ENCODE results near the gene DPEP3.

DPEP3 gene

GRCh38 chr16:67967183-67967957 lies 12.9 kb downstream of the DPEP3 start:
- DNase-seq (ENCODE audit: low read depth in 3 of 3): no peak

DNA sequence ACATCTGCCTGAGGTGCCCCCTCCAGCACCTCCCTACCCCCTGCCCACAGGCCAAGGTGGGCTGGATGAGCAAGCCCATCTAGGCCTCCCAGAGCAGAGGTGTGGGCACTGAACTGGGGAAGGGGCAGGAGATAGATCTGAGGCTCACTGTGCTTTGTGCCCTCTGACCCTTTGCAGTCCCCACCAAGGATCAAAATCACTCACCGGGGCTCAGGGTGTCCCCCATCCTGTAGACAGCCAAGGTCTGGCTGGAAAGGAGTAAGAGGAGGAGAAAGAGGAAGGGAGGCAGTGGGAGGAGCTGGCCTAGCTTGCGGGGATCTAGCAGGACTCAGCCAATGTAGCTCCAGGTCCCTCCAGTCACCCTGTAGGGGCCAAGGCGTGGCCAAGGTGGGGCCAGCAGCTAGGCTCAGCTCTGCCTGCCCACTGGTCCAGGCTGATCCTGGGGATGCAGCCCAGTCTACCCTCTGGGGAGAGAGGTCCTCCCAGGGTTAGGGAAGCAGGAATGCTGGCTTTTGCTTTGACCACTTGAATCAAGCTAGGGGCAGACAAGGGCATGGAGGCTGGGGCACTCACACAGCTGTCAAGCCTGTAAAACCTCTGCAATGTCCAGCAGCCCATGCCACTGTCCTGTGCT lies 13.6 kb downstream of the DPEP3 start:
- no peak for DNase-seq (ENCODE audit: low read depth in 3 of 3)

DNA sequence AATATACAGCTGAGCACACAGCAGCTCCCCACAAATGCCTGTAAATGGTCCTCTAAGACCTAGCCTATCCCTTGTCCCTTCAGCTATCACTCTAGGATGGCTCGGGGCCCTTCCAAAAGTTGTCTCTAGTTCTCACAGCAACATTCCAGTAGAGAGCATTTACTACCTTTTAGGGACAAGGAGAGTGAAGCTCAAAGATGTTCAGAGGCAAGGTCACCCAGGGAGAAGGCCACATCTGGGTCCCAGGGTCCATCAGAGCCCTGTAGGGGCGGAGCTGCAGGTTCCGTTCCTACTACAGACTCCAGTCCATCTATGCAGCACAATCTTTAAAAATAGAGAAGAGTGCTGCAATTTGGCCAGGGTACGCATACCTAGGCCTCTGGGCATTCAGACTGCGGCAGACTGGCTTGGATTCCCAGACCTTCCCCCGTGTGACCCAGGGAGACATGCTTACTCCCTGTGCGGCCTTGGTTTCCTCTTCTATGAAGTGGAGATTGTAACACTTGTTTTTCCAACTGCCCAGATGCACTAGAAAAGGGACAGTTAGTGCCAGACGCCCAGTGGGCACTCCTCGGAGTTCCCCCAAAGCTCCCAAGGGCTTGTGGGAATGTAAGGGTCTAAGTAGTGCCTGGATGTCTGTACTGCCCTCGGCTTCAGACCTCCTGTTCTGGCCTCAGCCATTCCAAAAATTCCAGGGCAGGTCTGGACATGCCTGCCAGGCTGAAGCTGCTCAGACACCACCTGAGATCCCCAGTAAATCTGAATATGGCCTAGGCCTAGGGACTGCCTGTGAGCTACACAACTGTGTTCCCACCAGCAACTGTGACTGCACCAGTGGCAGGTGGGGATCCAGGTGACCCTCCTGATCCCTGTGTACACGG lies 14.4 kb downstream of the DPEP3 start:
- DNase-seq (ENCODE audit: low read depth in 3 of 3): no peak

- DNase-seq (ENCODE audit: low read depth in 3 of 3): no peak
Observed at GRCh38 chr16:67964477-67965131, 15.7 kb downstream of the DPEP3 start.

- DNase-seq (ENCODE audit: low read depth in 3 of 3): no peak
Observed at GRCh38 chr16:67963662-67964321, 16.5 kb downstream of the DPEP3 start.

DNA sequence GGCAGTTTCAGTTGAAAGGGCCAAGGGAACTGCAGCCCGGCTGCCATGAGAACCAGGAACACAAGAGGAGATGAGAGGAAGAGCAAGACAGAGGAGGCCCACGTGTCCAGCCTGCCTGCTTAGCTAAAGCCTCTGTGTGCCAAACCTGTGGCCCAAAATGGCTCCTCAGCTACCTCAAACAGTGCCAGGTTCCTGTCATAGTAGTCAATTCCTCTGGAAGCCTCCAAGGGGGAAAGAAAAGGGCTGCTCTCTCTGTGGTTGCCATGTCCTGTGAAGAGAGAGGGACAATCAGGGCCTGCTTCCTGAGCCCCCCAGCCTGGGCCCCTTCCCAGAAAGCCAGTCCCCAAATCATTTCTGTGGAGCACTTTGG lies 17.0 kb downstream of the DPEP3 start:
- DNase-seq (ENCODE audit: low read depth in 3 of 3): no peak

GRCh38 chr16:67962135-67962534 lies 18.2 kb downstream of the DPEP3 start:
- DNase-seq (ENCODE audit: low read depth in 3 of 3): no peak

- DNase-seq (ENCODE audit: low read depth in 3 of 3): no peak
Observed at GRCh38 chr16:67961551-67961957, 18.7 kb downstream of the DPEP3 start.

- no peak for DNase-seq (ENCODE audit: low read depth in 3 of 3)
Observed at GRCh38 chr16:67959536-67960329, 20.6 kb downstream of the DPEP3 start.

GRCh38 chr16:67957622-67958021 lies 22.7 kb downstream of the DPEP3 start:
- DNase-seq (ENCODE audit: low read depth in 3 of 3): no peak

- DNase-seq (ENCODE audit: low read depth in 3 of 3): no peak
Observed at GRCh38 chr16:67954421-67955196, 25.7 kb downstream of the DPEP3 start.

- DNase-seq (ENCODE audit: low read depth in 3 of 3): no peak
Observed at GRCh38 chr16:67953641-67954375, 26.5 kb downstream of the DPEP3 start.

DNA sequence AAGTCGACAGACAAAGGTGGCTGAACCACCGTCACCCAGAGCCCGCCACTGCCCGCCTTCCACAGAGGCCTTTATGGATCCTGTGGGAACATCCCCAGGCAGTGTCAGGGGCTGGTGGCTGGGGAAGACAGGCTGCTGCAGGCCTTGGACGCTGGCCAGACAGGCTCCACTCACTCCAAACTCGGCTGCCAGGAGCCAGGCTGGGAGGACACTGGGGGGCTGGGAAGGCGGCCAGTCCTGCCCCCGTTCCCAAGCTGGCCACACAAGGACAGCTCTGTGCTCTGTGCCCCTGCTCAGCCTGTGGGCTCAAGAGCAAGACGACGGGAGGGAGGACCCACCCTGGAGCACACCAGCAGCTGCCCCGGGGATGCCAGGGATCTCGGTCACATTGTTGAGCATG lies 28.8 kb downstream of the DPEP3 start:
- no peak for DNase-seq (ENCODE audit: low read depth in 3 of 3)

DNA sequence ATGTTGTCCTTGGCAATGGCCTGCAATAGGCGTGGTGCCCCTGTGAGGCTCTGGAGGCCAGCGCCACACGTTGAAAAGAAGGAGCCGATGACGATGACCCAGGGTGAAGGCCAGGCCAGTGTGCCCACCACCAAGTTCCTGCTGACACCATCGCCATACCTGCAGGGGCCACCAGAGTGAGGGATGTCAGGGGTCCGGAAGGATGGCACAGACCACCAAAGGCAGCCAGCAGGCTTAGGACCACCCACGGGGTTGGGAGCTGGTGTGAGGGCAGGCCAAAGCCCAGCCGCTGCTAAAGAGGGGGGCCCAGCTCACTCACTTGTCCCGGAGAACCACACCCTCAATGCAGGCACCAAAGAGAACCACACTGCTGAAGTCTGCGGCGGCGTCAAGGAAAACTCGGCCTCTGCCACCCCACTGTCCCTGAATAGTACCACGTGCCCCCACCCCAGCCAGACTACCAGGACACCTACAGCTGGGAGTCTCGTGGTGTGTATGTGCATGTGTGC lies 29.9 kb downstream of the DPEP3 start:
- no peak for DNase-seq (ENCODE audit: low read depth in 3 of 3)

DNA sequence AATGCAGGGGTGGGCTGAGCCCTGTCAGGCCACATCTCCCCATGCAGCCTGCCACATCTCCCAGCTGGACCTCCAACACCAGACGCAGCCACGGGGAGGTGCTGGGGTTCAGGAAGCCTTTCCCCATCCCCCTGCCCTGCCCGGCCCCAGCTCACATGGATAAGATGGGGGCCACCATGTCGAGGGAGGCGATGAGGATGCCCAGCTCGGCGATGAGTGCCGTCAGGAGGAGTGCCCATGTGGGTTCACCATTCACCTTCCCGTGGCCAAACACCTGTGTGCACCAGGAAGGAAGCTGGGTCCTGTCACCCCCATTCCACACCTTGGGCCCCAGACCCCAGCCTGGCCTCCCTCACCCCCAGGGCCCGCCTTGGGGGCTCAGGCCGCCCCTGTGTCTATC lies 30.7 kb downstream of the DPEP3 start:
- DNase-seq (ENCODE audit: low read depth in 3 of 3): no peak

DNA sequence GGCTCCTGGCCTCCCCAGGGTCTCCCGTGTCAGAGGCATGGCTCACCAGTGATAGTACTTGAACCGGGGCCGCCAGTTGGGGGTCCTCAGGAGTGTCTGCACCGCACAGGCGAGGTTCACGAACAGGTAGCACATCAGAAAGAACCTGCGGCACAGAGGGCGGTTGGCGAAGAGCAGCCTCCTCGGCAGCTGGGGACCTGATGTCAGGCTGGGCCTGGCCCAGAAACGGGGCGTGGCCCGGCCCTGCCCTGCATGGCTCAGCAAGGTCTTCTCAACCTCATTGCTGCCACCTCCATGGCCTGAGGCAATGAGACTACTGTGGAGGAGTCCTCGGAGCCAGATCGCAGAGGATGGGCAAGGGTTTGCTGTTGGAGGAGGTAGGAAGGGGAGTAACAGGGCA lies 32.3 kb downstream of the DPEP3 start:
- DNase-seq (ENCODE audit: low read depth in 3 of 3): no peak

DNA sequence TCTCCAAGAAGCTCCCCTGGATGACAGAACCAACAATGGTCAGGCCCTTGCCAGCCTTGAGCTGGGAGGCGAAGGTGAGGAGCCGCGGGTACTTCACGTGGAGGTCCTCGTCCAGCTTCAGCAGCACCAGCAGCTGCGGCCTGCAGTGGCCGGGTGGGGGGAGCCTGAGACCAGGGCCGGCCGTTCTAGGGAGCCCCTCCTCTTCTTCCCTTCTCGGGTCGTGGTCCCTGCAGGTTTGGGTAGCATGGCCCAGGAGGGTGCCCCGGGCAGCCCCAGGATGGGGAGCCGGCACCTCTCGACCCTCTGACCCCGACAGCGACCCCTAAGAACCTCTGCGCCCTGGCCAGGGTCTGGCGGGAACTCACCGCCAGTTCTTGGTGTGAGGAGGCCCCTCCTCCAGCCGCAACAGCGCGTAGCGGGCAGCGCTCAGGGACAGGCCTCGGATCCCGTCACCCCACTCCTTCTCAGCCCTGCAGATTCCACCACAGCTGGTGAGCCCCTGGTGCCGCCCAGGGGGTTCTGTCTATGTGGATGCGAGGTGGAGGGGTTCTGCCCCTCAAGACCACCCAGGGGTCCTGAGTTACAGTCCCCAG lies 33.2 kb downstream of the DPEP3 start:
- no peak for DNase-seq (ENCODE audit: low read depth in 3 of 3)

- DNase-seq (ENCODE audit: low read depth in 3 of 3): no peak
Observed at GRCh38 chr16:67946128-67946569, 34.1 kb downstream of the DPEP3 start.

Data from stimulated activated CD4-positive, alpha-beta T cell treated with anti-CD3 and anti-CD28 coated beads, TNF-alpha, amount 100 ng/mL, for 4 hours (primary cell).